K562 (cell line): ENCODE data around the gene TAS2R40. TPM values are rescaled to one million over a fixed set of nuclear protein-coding genes. Genes with fewer than 3 reads are reported as not detected.

Experiments used
- BHLHE40 ChIP-seq: IDR thresholded peaks from 2 replicates; pipeline ENCODE4 v1.6.1; 2011; ENCODE audit warnings: low read length, improper control_type of control experiment
- CTCF ChIP-seq, 3 experiments: IDR thresholded peaks in 2 of 3; conservative IDR thresholded peaks in 1 of 3; 2 replicates each; pipeline ENCODE4 v1.5.1; 2011 to 2012; ENCODE audit warnings: low read length in 3 of 3, mild to moderate bottlenecking in 3 of 3, control low read depth in 2 of 3, improper control_type of control experiment in 1 of 3, inconsistent platforms in 1 of 3, low read depth in 1 of 3, mixed read lengths in 1 of 3, moderate library complexity in 1 of 3; ENCODE audit not compliant: insufficient read depth in 2 of 3
- EP400 ChIP-seq: fragments of 450-650 bp; IDR thresholded peaks from 2 replicates; pipeline ENCODE4 v1.6.1; 2017; ENCODE audit warnings: antibody characterized with exemption, mild to moderate bottlenecking, moderate library complexity
- GTF2E2 ChIP-seq: fragments of 200-800 bp; sonication (Bioruptor generic); IDR thresholded peaks from 2 replicates; pipeline ENCODE4 v1.6.1; 2016; ENCODE audit warnings: missing genetic modification characterization, missing compliant biosample characterization
- HCFC1 ChIP-seq: IDR thresholded peaks from 2 replicates; pipeline ENCODE4 v1.6.1; 2012; ENCODE audit warnings: low read depth, low read length, improper control_type of control experiment
- HDAC2 ChIP-seq: fragments of 450-650 bp; IDR thresholded peaks from 2 replicates; pipeline ENCODE4 v1.6.1; 2016; ENCODE audit warnings: mild to moderate bottlenecking
- NFATC3 ChIP-seq: fragments of 450-650 bp; IDR thresholded peaks from 2 replicates; pipeline ENCODE4 v1.6.1; 2017; ENCODE audit warnings: mild to moderate bottlenecking
- NR1H2 ChIP-seq: sonication (generic); formaldehyde crosslinking; IDR thresholded peaks from 2 replicates; pipeline ENCODE4 v1.4.0; 2020; ENCODE audit warnings: mild to moderate bottlenecking, missing genetic modification reagents
- RAD21 ChIP-seq, 2 experiments: fragments of 250-450 bp in 1 of 2; fragments of 450-650 bp in 1 of 2; sonication (Bioruptor Pico) in 1 of 2; formaldehyde crosslinking in 1 of 2; IDR thresholded peaks in 1 of 2; conservative IDR thresholded peaks in 1 of 2; 2 replicates each; pipeline versions ENCODE4 v1.4.0 to v1.8.0; 2020 to 2022; ENCODE audit warnings: mild to moderate bottlenecking in 2 of 2, moderate library complexity in 1 of 2
- REST ChIP-seq, 2 experiments: fragments of 450-650 bp; formaldehyde crosslinking in 1 of 2; IDR thresholded peaks; 2 replicates each; pipeline versions ENCODE4 v1.4.0 to v1.6.1; 2014 to 2020; ENCODE audit warnings: mild to moderate bottlenecking in 2 of 2, borderline replicate concordance in 1 of 2, low read depth in 1 of 2
- SPI1 ChIP-seq: IDR thresholded peaks from 2 replicates; pipeline ENCODE4 v1.6.1; 2011; ENCODE audit warnings: low read depth, low read length, control low read depth, borderline replicate concordance
- TARDBP ChIP-seq: fragments of 450-650 bp; IDR thresholded peaks from 2 replicates; pipeline ENCODE4 v1.6.1; 2016
- ZNF197 ChIP-seq: fragments of 200-800 bp; sonication (Bioruptor generic); IDR thresholded peaks from 2 replicates; pipeline ENCODE4 v1.6.1; 2016; ENCODE audit warnings: low read depth, missing genetic modification characterization, missing compliant biosample characterization
- ZNF232 ChIP-seq: sonication (generic); formaldehyde crosslinking; IDR thresholded peaks from 2 replicates; pipeline ENCODE4 v1.8.0; 2022; ENCODE audit warnings: mild to moderate bottlenecking, missing genetic modification reagents
- ZNF740 ChIP-seq, 3 experiments: fragments of 200-800 bp in 1 of 3; sonication (Bioruptor generic) in 1 of 3; sonication (generic) in 1 of 3; formaldehyde crosslinking in 1 of 3; IDR thresholded peaks; 2 replicates each; pipeline versions ENCODE4 v1.6.1 to v1.8.0; 2016 to 2022; ENCODE audit warnings: mild to moderate bottlenecking in 2 of 3, missing compliant biosample characterization in 2 of 3, missing genetic modification characterization in 2 of 3, missing genetic modification reagents in 1 of 3
- polyA plus RNA-seq, 8 experiments: library from polyadenylated mRNA; depleted of rRNA in 4 of 8; stranded (reverse) in 5 of 8; unstranded in 3 of 8; fragments of >200 nt; fragmentation: Nextera tagmentation in 2 of 8; fragmentation: Illumina TruSeq in 1 of 8; extraction: Ambion mirVana in 2 of 8; extraction: Trizol in 1 of 8; gene quantifications; 2 replicates each; pipeline versions ENCODE4 v1.2.1 to v1.2.3, GENCODE V29; 2011 to 2014; ENCODE audit warnings: inconsistent platforms in 1 of 8, missing spikeins in 1 of 8
- total RNA-seq, 7 experiments: library from RNA; depleted of rRNA in 6 of 7; stranded (reverse); fragments of >200 nt in 6 of 7; fragmentation: Illumina TruSeq in 2 of 7; extraction: Trizol in 2 of 7; gene quantifications; 2 replicates each; pipeline versions ENCODE4 v1.2.1 to v1.2.3, GENCODE V29; 2011 to 2021; ENCODE audit warnings: low replicate concordance in 1 of 7

The TAS2R40 gene
- total and polyA plus RNA-seq, 9 of the 15 experiments (the other 6 are each of a cell fraction or from before 2014, with no cell fraction given): not detected

GRCh38 chr7:143263266-143264195 is 41.7 kb downstream of the TAS2R40 start, which contains the start of gene GSTK1 (continued):
- TF ChIP-seq REST (IDR thresholded peaks at IDR 0.05; ENCODE audit: borderline replicate concordance) (no peak), REST (CRISPR knock-in tag; IDR thresholded peaks at IDR 0.05; ENCODE audit: low read depth) (peak; percentile 62), HDAC2 (peak; percentile 83), TARDBP (peak; percentile 54; the same call in 1 of the 2 replicates), ZNF197 (no peak), CTCF (IDR thresholded peaks at IDR 0.05 in 2 of 3, conservative IDR thresholded peaks at IDR 0.05 in 1 of 3; ENCODE audit: insufficient read depth in 2 of 3, low read depth in 1 of 3, low read length in 3 of 3) (0 out of 6 replicates have a peak, but pooled peaks of 1 of the 3 experiments have one; percentile 0), ZNF232 (CRISPR knock-in tag) (0 out of 2 replicates have a peak, but pooled peaks have one; percentile 76), RAD21 (CRISPR knock-in tag; conservative IDR thresholded peaks at IDR 0.05 in 1 of 2, IDR thresholded peaks at IDR 0.05 in 1 of 2) (no peak), SPI1 (peak; percentile 1; the same call in 1 of the 2 replicates), EP400 (peak; percentile 91), HCFC1 (peak; percentile 41), ZNF740 (CRISPR knock-in tag; IDR thresholded peaks at IDR 0.05) (peak; percentile 43; the same call in 1 of the 2 replicates), ZNF740 (tag; IDR thresholded peaks at IDR 0.05) (no peak), BHLHE40 (0 out of 2 replicates have a peak, but pooled peaks have one; percentile 43), GTF2E2 (tag) (peak; percentile 87), NR1H2 (peak; percentile 78; the same call in 1 of the 2 replicates), NFATC3 (no peak)
